Measurements from ENCODE around the gene OR14A16.

OR14A16 gene

DNA sequence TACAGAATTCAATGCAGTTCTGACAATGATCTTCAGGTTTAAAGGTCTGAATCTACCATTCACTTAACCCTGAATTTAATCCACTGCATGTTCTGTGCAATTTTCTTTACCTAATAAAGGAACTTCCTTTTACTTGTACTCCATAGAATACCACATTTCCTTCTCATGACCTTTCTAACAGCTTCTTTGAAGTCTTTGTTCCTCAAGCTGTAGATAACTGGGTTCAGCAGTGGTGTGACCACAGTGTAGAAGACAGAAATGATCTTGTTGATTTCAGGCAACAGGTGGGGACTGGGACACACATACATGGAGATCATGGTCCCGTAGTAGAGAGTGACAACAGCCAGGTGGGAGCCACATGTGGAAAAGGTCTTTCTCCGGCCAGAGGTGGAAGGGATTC is 16.9 kb upstream of the OR14A16 start:
- H3K4me3 ChIP-seq (ENCODE audit: low read depth, low read length), result no peak overlapping the region
- TF ChIP-seq, protein P1, sequence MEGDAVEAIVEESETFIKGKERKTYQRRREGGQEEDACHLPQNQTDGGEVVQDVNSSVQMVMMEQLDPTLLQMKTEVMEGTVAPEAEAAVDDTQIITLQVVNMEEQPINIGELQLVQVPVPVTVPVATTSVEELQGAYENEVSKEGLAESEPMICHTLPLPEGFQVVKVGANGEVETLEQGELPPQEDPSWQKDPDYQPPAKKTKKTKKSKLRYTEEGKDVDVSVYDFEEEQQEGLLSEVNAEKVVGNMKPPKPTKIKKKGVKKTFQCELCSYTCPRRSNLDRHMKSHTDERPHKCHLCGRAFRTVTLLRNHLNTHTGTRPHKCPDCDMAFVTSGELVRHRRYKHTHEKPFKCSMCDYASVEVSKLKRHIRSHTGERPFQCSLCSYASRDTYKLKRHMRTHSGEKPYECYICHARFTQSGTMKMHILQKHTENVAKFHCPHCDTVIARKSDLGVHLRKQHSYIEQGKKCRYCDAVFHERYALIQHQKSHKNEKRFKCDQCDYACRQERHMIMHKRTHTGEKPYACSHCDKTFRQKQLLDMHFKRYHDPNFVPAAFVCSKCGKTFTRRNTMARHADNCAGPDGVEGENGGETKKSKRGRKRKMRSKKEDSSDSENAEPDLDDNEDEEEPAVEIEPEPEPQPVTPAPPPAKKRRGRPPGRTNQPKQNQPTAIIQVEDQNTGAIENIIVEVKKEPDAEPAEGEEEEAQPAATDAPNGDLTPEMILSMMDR (IDR thresholded peaks at IDR 0.05; ENCODE audit: low read depth, low read length), result no peak

DNA sequence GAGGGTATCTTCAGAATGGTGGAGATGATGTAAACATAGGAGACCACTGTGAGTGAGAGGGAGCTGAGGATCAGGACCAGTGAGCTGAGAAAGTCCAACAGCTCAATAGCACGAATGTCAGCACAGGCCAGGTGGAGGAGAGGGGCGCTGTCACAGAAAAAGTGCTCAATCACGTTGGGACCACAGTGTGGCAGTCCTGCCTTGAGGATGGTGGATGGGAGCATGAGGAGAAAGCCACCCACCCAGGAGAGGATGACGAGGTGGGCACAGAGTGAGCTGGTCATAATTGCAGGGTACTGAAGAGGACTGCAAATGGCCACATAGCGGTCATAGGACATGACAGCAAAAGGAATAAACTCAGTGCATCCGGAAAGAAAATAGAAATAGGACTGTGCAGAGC is 9.7 kb upstream of the OR14A16 start:
- TF ChIP-seq, protein P1 (IDR thresholded peaks at IDR 0.05; ENCODE audit: low read depth, low read length), result no peak
- H3K4me3 ChIP-seq (ENCODE audit: low read depth, low read length), result no peak overlapping the region

DNA sequence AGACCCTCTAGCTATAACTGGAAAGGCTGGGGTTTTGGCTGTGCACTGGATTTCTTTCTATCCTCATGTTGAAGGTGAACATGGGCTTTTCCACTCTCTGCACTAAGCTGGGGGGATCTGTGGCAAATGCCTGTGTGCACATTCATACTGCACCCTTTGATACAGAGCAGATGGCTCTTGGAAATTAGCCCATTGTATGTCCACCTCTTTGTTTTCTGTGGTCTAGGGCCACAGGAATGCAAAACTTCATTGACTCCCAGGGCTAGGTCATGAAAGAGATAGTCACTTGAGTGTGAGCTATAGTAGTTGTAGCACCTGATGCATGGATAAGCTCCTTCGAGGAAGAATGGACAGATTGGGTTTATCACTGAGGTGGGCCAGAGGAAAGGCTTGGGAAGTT is 5.7 kb upstream of the OR14A16 start:
- H3K4me3 ChIP-seq (ENCODE audit: low read depth, low read length), result no peak overlapping the region
- TF ChIP-seq, protein P1 (IDR thresholded peaks at IDR 0.05; ENCODE audit: low read depth, low read length), result no peak

DNA sequence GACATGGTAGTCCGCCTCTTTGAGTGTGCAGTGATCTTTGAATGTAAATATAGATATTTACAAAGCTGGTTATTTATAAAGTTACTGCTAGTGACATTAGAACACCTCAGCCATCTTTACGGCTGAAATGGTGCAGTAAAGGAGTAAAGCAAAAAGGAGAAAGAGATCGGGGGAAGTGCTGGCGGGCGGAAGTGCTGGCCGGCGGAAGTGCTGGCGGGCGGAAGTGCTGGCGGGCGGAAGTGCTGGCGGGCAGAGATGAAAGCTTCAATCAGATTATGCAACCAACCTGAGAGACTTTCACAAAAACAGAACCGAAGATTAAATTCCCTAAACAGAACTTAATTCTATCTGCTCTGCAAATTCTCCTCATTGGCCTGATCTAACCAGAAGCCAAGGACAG is 1.4 kb upstream of the OR14A16 start:
- TF ChIP-seq, protein P1 (IDR thresholded peaks at IDR 0.05; ENCODE audit: low read depth, low read length), result no peak
- no peak overlapping the region for H3K4me3 ChIP-seq (ENCODE audit: low read depth, low read length)

DNA sequence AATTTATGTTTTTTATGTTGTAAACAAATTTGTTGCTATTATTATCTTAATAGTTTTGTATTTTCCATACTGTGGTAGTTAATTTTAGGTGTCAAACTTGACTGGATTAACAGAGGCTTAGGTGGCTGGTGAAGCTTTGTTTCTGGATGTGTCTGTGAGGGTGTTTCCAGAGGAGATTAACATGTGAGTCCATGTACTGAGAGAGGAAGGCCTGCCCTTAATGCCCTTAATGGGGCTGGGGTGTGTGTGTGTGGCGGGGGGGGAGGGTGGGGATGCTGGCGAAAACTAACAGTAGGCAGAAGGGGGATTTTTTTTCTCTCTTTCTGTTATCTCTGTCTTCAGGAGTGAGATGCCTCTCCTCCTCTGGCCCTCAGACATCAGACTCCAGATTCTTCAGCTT is 1.9 kb downstream of the OR14A16 start:
- TF ChIP-seq, protein P1 (IDR thresholded peaks at IDR 0.05; ENCODE audit: low read depth, low read length), result no peak
- H3K4me3 ChIP-seq (ENCODE audit: low read depth, low read length), result no peak overlapping the region

DNA sequence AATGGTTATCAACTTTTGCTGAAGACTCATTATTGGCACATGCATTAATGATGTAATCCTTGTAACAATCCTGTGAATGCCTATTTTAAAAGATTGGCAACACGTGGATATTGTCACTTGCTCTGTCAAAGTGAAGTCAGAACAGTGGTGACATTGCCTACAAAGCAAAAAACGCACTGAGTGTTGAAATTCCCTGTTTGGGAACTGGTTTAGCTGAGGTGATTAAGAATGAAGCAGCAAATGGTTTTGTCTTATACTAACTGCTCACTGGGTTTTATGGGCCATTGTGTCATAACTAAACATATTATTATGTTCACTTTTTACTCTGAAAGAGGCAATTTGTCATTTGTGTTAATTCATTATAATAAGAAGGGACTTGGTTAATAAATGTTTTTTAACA is 11.3 kb downstream of the OR14A16 start:
- no peak overlapping the region for H3K4me3 ChIP-seq (ENCODE audit: low read depth, low read length)
- TF ChIP-seq, protein P1 (IDR thresholded peaks at IDR 0.05; ENCODE audit: low read depth, low read length), result no peak

DNA sequence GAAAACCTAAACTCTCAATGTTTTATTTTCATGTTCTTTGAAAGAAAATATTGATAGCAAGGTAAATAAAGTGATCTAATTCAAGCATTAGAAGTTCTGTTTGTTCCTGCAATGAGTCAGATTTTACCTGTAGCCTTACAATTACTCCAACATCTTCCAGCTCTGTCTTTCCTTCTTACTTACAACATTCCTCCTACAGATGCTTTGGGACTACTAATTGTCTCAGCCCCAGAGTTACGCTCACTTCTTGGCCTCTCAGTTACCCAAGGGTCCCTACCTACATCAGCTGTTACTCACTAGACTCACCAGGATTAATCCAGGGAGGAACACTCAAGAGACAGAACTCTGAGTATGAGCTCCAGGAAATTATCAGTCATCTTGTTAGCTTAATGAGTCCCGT is 26.4 kb downstream of the OR14A16 start:
- no peak overlapping the region for H3K4me3 ChIP-seq (ENCODE audit: low read depth, low read length)
- TF ChIP-seq, protein P1 (IDR thresholded peaks at IDR 0.05; ENCODE audit: low read depth, low read length), result no peak

Data from WI38 (cell line).